ENCODE results near the gene TSTD1. TPM values are rescaled to one million over a fixed set of nuclear protein-coding genes. Genes with fewer than 3 reads are reported as not detected.
"Not testable (repeated sequence)": the region's sequence is repeated elsewhere in the genome, so short reads cannot be mapped to it uniquely, and the experiment has no call there.

TSTD1 gene
- total RNA-seq, 1 donor: 0.90 TPM

DNA sequence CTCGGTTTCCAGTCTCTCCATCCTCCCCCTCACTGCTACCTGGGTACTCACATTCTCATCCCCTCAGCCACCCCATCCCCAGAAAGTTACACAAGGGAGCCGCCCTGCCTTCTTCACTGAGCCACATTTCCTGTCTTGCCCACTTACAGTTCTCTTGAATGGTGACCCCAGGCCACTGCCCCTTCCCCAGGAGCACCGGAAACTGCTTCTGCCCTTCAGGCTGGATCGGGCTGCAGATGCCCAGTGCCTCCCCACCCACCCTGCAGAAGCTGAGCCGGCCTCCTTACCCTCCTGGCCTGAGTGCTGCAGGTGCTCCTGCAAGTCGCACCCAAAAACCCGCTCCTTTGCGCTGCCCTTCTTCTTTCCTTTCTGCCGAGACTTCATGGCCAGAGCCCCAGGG, 30.5 kb upstream of the TSTD1 start:
- H3K4me3 ChIP-seq (ENCODE audit: low read depth, low read length): no peak overlapping the region
- TF ChIP-seq, protein P1, sequence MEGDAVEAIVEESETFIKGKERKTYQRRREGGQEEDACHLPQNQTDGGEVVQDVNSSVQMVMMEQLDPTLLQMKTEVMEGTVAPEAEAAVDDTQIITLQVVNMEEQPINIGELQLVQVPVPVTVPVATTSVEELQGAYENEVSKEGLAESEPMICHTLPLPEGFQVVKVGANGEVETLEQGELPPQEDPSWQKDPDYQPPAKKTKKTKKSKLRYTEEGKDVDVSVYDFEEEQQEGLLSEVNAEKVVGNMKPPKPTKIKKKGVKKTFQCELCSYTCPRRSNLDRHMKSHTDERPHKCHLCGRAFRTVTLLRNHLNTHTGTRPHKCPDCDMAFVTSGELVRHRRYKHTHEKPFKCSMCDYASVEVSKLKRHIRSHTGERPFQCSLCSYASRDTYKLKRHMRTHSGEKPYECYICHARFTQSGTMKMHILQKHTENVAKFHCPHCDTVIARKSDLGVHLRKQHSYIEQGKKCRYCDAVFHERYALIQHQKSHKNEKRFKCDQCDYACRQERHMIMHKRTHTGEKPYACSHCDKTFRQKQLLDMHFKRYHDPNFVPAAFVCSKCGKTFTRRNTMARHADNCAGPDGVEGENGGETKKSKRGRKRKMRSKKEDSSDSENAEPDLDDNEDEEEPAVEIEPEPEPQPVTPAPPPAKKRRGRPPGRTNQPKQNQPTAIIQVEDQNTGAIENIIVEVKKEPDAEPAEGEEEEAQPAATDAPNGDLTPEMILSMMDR (IDR thresholded peaks at IDR 0.05; ENCODE audit: insufficient read depth, low read length): no peak

GRCh38 chr1:161068306-161069234, 29.8 kb upstream of the TSTD1 start:
- no peak for DNase-seq (ENCODE audit: low read depth)
- no peak overlapping the region for H3K4me3 ChIP-seq (ENCODE audit: low read depth, low read length)
- TF ChIP-seq, protein P1 (IDR thresholded peaks at IDR 0.05; ENCODE audit: insufficient read depth, low read length): no peak

More for the DNA sequence above, 30.5 kb upstream of the TSTD1 start:
- no peak for DNase-seq (ENCODE audit: low read depth)

- no peak overlapping the region for H3K4me3 ChIP-seq (ENCODE audit: low read depth, low read length)
- DNase-seq (ENCODE audit: low read depth): no peak
- TF ChIP-seq, protein P1 (IDR thresholded peaks at IDR 0.05; ENCODE audit: insufficient read depth, low read length): no peak
Observed at GRCh38 chr1:161066694-161067093, 27.9 kb upstream of the TSTD1 start.

DNA sequence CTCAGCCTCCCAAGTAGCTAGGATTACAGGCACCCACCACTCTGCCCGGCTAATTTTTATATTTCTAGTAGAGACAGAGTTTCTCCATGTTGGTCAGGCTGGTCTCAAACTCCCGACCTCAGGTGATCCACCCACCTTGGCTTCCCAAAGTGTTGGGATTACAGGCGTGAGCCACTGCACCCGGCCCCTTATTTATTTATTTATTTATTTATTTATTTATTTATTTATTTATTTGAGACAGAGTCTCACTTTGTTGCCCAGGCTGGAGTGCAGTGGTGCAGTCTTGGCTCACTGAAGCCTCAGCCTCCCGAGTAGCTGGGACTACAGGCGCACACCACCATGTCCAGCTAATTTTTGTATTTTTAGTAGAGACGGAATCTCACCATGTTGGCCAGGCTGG, 26.9 kb upstream of the TSTD1 start:
- not testable (repeated sequence) for H3K4me3 ChIP-seq (ENCODE audit: low read depth, low read length); DNase-seq (ENCODE audit: low read depth)

GRCh38 chr1:161063936-161064335, 25.2 kb upstream of the TSTD1 start:
- DNase-seq (ENCODE audit: low read depth); H3K4me3 ChIP-seq (ENCODE audit: low read depth, low read length): not testable (repeated sequence)

DNA sequence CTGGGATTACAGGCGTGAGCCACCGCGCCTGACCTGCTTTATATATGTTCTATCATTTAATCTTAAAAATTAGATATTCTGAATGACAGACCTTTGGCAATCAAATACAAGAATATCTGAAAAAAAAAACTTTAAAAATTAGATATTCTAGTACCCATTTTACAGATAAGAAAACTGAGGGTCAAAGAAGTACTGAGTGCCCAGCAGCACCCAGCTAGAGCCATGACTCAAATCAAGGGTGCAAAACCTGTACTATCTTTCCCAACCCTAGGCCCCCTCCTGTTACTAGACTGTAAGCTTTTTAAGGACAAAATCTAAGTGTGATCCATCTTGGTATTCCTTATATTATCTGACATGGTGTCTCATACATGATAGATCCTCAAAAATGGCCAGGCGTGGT, 22.7 kb upstream of the TSTD1 start:
- TF ChIP-seq, protein P1 (IDR thresholded peaks at IDR 0.05; ENCODE audit: insufficient read depth, low read length): no peak
- no peak overlapping the region for H3K4me3 ChIP-seq (ENCODE audit: low read depth, low read length)
- no peak for DNase-seq (ENCODE audit: low read depth)

DNA sequence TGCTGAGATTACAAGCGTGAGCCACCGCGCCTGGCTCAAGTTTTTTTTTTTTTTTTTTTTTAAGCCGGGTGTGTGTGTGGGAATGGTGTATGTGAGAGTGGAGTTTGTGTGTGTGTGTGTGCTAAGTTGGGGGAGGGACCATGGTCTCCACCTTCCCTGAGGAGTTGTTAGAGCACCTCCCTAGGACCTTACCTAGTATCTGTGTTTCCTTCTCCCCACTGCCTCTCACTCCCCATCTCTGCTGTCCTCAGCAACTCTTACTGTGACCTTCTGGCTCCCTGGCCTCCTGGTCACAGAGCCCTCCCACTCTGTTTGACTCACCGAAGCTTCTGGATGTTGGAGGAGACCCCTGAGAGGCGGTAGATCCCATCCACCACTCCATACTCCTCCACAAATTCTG, 20.5 kb upstream of the TSTD1 start:
- no peak overlapping the region for H3K4me3 ChIP-seq (ENCODE audit: low read depth, low read length)
- no peak for DNase-seq (ENCODE audit: low read depth)
- TF ChIP-seq, protein P1 (IDR thresholded peaks at IDR 0.05; ENCODE audit: insufficient read depth, low read length): no peak

DNA sequence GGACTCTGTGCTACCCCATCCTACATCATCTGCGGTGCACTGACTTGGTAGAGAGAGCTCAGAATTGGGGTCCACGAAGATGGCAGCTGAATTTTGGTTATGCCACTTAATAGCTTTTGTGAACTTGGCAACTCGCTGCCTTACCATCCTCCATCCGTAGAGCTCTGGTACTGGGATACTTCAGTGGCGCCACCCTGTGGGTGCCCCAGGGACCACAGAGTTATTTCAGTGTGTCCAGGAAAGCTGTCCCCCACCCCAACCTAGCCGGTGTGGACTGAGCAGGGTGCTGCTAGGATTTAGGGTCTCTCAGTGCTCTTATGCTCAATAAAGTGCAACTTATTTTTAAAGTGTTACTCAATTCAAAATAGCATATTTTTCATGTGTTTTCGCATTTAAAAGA, 16.0 kb upstream of the TSTD1 start:
- TF ChIP-seq, protein P1 (IDR thresholded peaks at IDR 0.05; ENCODE audit: insufficient read depth, low read length): no peak
- H3K4me3 ChIP-seq (ENCODE audit: low read depth, low read length): no peak overlapping the region
- no peak for DNase-seq (ENCODE audit: low read depth)
